ENCODE results near the gene PLXNA4.

DNA sequence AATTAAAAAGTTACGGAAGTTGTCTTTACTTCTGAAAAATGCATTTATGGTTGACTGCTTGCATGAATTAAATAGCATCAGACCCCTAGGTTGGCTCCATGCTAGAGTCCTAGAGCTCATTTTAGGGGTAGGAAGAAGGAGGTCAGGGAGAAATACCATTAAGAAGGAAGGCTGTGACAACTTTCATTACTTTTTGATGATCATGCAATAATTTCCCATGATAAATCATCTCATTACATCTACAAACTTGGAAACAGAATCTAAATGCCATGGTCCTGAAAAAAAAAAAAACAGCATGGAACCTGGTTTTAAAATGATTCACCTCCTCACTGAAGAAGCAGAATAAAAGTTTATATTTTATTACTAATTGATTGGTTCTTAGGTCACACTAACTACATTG lies 20.3 kb upstream of the PLXNA4 start:
- TF ChIP-seq POLR2AphosphoS5 (IDR thresholded peaks at IDR 0.05; ENCODE audit: low read depth, low read length) (no peak), SIN3A (IDR thresholded peaks at IDR 0.05; ENCODE audit: low read depth) (no peak), YY1 (IDR thresholded peaks at IDR 0.05; ENCODE audit: extremely low read depth, insufficient replicate concordance, low read depth, low read length) (no peak), ZFX (IDR thresholded peaks at IDR 0.05) (no peak), JUND (IDR thresholded peaks at IDR 0.05) (no peak), ZNF274 (IDR thresholded peaks at IDR 0.05; ENCODE audit: low read depth, low read length) (no peak), POLR2A (IDR thresholded peaks at IDR 0.05; ENCODE audit: borderline replicate concordance, extremely low read depth, insufficient read depth, insufficient read length) (no peak), EZH2 (IDR thresholded peaks at IDR 0.05) (no peak)
- TF ChIP-seq, protein P1, sequence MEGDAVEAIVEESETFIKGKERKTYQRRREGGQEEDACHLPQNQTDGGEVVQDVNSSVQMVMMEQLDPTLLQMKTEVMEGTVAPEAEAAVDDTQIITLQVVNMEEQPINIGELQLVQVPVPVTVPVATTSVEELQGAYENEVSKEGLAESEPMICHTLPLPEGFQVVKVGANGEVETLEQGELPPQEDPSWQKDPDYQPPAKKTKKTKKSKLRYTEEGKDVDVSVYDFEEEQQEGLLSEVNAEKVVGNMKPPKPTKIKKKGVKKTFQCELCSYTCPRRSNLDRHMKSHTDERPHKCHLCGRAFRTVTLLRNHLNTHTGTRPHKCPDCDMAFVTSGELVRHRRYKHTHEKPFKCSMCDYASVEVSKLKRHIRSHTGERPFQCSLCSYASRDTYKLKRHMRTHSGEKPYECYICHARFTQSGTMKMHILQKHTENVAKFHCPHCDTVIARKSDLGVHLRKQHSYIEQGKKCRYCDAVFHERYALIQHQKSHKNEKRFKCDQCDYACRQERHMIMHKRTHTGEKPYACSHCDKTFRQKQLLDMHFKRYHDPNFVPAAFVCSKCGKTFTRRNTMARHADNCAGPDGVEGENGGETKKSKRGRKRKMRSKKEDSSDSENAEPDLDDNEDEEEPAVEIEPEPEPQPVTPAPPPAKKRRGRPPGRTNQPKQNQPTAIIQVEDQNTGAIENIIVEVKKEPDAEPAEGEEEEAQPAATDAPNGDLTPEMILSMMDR (IDR thresholded peaks at IDR 0.05 in 2 of 3, conservative IDR thresholded peaks at IDR 0.05 in 1 of 3; ENCODE audit: borderline replicate concordance in 1 of 3, insufficient read depth in 1 of 3, low read depth in 2 of 3, low read length in 2 of 3), result no peak
- TF ChIP-seq, protein P2, sequence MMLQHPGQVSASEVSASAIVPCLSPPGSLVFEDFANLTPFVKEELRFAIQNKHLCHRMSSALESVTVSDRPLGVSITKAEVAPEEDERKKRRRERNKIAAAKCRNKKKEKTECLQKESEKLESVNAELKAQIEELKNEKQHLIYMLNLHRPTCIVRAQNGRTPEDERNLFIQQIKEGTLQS (IDR thresholded peaks at IDR 0.05), result no peak
- TF ChIP-seq, protein P3, sequence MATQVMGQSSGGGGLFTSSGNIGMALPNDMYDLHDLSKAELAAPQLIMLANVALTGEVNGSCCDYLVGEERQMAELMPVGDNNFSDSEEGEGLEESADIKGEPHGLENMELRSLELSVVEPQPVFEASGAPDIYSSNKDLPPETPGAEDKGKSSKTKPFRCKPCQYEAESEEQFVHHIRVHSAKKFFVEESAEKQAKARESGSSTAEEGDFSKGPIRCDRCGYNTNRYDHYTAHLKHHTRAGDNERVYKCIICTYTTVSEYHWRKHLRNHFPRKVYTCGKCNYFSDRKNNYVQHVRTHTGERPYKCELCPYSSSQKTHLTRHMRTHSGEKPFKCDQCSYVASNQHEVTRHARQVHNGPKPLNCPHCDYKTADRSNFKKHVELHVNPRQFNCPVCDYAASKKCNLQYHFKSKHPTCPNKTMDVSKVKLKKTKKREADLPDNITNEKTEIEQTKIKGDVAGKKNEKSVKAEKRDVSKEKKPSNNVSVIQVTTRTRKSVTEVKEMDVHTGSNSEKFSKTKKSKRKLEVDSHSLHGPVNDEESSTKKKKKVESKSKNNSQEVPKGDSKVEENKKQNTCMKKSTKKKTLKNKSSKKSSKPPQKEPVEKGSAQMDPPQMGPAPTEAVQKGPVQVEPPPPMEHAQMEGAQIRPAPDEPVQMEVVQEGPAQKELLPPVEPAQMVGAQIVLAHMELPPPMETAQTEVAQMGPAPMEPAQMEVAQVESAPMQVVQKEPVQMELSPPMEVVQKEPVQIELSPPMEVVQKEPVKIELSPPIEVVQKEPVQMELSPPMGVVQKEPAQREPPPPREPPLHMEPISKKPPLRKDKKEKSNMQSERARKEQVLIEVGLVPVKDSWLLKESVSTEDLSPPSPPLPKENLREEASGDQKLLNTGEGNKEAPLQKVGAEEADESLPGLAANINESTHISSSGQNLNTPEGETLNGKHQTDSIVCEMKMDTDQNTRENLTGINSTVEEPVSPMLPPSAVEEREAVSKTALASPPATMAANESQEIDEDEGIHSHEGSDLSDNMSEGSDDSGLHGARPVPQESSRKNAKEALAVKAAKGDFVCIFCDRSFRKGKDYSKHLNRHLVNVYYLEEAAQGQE (IDR thresholded peaks at IDR 0.05; ENCODE audit: low read depth), result no peak
- TF ChIP-seq, protein P4, sequence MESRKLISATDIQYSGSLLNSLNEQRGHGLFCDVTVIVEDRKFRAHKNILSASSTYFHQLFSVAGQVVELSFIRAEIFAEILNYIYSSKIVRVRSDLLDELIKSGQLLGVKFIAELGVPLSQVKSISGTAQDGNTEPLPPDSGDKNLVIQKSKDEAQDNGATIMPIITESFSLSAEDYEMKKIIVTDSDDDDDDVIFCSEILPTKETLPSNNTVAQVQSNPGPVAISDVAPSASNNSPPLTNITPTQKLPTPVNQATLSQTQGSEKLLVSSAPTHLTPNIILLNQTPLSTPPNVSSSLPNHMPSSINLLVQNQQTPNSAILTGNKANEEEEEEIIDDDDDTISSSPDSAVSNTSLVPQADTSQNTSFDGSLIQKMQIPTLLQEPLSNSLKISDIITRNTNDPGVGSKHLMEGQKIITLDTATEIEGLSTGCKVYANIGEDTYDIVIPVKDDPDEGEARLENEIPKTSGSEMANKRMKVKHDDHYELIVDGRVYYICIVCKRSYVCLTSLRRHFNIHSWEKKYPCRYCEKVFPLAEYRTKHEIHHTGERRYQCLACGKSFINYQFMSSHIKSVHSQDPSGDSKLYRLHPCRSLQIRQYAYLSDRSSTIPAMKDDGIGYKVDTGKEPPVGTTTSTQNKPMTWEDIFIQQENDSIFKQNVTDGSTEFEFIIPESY (IDR thresholded peaks at IDR 0.05; ENCODE audit: extremely low read depth, insufficient replicate concordance, low read length), result no peak
